Uterus (tissue), 2 donors: ENCODE data around the gene CASP10.

Source experiments
- POLR2A ChIP-seq, 2 donors: fragments of 450-650 bp; IDR thresholded peaks; one replicate each; pipeline ENCODE4 v1.6.1; 2016; ENCODE audit warnings: antibody characterized with exemption in 2 of 2, mild to moderate bottlenecking in 1 of 2, moderate library complexity in 1 of 2
- TF ChIP-seq, protein P1 (sequence below), 4 experiments: fragments of 200-600 bp in 2 of 4; fragments of 450-650 bp in 2 of 4; sonication (generic) in 2 of 4; IDR thresholded peaks; one replicate each; pipeline ENCODE4 v1.5.1; 2016 to 2019; ENCODE audit warnings: antibody characterized with exemption in 4 of 4, mild to moderate bottlenecking in 2 of 4, moderate library complexity in 1 of 4

DNA sequence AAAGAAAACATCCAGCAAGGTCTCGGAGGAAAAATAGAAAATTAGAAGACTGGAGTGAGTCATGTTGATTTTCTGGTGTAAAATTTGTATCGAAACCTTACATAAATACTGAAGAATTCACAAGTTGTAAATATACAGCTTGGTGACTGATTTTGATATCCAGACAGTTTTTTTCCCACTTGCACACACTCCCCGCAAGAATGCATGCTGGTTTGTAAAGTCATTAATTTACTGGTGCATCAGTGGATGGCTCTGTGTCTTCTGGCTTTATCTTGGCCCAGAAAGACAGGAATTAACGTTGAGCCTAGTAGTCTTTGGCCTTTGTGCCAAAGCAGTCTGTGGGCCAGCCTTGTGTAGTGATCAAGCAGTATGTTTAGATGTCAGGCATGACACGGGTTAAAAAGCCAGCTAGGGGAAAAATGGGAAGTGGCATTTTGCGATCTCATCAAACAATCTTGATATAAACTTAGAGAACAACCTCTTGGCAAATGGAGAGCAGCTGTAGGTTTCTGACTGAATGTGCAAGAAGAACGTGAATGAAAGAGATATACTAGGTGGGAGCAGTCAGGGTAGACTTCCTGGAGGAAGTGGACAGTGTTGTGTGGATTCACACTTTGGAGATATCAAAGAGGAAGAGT is 54.7 kb downstream of the CASP10 start:
- TF ChIP-seq, protein P1, sequence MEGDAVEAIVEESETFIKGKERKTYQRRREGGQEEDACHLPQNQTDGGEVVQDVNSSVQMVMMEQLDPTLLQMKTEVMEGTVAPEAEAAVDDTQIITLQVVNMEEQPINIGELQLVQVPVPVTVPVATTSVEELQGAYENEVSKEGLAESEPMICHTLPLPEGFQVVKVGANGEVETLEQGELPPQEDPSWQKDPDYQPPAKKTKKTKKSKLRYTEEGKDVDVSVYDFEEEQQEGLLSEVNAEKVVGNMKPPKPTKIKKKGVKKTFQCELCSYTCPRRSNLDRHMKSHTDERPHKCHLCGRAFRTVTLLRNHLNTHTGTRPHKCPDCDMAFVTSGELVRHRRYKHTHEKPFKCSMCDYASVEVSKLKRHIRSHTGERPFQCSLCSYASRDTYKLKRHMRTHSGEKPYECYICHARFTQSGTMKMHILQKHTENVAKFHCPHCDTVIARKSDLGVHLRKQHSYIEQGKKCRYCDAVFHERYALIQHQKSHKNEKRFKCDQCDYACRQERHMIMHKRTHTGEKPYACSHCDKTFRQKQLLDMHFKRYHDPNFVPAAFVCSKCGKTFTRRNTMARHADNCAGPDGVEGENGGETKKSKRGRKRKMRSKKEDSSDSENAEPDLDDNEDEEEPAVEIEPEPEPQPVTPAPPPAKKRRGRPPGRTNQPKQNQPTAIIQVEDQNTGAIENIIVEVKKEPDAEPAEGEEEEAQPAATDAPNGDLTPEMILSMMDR (IDR thresholded peaks at IDR 0.05) = no peak
- TF ChIP-seq POLR2A (IDR thresholded peaks at IDR 0.05) = no peak
